Hepatic stellate cell (primary cell): ENCODE data around the gene CPXM1.
"Not testable (repeated sequence)": the region's sequence is repeated elsewhere in the genome, so short reads cannot be mapped to it uniquely, and the experiment has no call there.

ENCODE experiments used
- DNase-seq: peaks from one replicate; pipeline ENCODE4 v3.0.0; 2011; ENCODE audit warnings: low spot score

The CPXM1 gene

GRCh38 chr20:2799688-2800520 lies 523 bp downstream of the CPXM1 start:
- DNase-seq, result no peak

GRCh38 chr20:2799271-2799670 lies 1.2 kb downstream of the CPXM1 start:
- no peak for DNase-seq

GRCh38 chr20:2798814-2799213 lies 1.6 kb downstream of the CPXM1 start:
- DNase-seq, result no peak

GRCh38 chr20:2798095-2798805 lies 2.2 kb downstream of the CPXM1 start:
- no peak for DNase-seq

GRCh38 chr20:2797136-2797983 lies 3.1 kb downstream of the CPXM1 start:
- DNase-seq, result no peak

- DNase-seq, result no peak
Measured at GRCh38 chr20:2796011-2796660, 4.3 kb downstream of the CPXM1 start.

GRCh38 chr20:2795451-2795850 lies 5.0 kb downstream of the CPXM1 start:
- DNase-seq, result no peak

- no peak for DNase-seq
Measured at GRCh38 chr20:2794866-2795447, 5.5 kb downstream of the CPXM1 start.

- DNase-seq, result no peak
Measured at GRCh38 chr20:2794202-2794748, 6.2 kb downstream of the CPXM1 start.

GRCh38 chr20:2793471-2793870 lies 7.0 kb downstream of the CPXM1 start:
- DNase-seq, result no peak

- DNase-seq, result no peak
Measured at GRCh38 chr20:2783908-2784566, 16.4 kb downstream of the CPXM1 start.

GRCh38 chr20:2780948-2781347 lies 19.5 kb downstream of the CPXM1 start:
- no peak for DNase-seq

GRCh38 chr20:2778602-2779321 lies 21.7 kb downstream of the CPXM1 start:
- no peak for DNase-seq

- DNase-seq, result no peak
Measured at GRCh38 chr20:2775139-2775538, 25.3 kb downstream of the CPXM1 start.

GRCh38 chr20:2773812-2774211 lies 26.6 kb downstream of the CPXM1 start:
- no peak for DNase-seq

- no peak for DNase-seq
Measured at GRCh38 chr20:2771631-2772080, 28.8 kb downstream of the CPXM1 start.

GRCh38 chr20:2770091-2770490 lies 30.3 kb downstream of the CPXM1 start:
- DNase-seq, result not testable (repeated sequence)

- no peak for DNase-seq
Measured at GRCh38 chr20:2768632-2769015, 31.8 kb downstream of the CPXM1 start.

- peak; percentile 75 for DNase-seq
Measured at GRCh38 chr20:2767768-2768631, 32.4 kb downstream of the CPXM1 start.
